HG02623 (cell line): ENCODE data around the gene TMEM217.

Experiments used
- ATAC-seq: cut with Tn5 transposase; IDR thresholded peaks from one replicate; pipeline ENCODE4 v1.9.1; 2021; ENCODE audit warnings: moderate library complexity; ENCODE audit not compliant: unreplicated experiment

The TMEM217 gene

DNA sequence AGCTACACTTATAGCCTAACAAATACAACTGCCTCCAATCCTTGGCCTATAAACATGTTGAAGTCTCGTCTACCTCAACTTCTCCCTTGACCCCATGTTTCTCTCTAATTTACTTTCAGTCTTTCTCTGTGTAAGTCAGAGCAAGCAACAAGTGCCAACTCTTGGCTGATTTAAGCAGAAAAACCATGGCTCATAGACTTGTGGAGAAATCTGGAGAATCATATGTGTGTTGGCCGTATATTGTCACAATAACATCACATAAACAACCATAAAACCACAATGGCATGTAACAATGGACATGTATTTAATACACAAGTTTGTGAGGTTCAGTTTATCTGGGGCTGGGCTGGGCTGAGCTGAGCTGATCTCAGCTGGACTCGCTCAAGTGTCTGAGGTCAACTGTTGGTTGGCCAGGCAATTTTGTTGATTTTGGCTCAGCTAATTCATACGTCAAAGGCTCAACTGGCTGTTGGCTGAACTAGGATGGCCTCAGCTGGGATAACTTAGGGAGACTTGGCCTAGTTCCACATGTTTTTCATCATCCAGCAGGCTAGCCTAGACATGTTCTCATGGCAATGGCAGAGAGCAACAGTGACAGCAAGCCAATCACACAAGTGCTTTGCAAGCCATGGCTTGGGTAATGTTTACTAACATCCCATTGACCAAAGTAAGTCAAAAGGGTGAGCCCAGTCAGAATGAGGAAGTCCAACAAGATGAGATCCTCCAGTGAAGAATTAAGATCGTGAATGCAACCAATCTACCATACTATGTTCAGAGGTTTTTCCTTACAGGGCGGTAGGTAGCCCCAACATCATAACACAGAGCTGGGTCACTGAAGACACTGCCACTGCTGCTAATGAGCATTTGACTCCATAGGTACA lies 13.3 kb downstream of the TMEM217 start:
- no peak for ATAC-seq

DNA sequence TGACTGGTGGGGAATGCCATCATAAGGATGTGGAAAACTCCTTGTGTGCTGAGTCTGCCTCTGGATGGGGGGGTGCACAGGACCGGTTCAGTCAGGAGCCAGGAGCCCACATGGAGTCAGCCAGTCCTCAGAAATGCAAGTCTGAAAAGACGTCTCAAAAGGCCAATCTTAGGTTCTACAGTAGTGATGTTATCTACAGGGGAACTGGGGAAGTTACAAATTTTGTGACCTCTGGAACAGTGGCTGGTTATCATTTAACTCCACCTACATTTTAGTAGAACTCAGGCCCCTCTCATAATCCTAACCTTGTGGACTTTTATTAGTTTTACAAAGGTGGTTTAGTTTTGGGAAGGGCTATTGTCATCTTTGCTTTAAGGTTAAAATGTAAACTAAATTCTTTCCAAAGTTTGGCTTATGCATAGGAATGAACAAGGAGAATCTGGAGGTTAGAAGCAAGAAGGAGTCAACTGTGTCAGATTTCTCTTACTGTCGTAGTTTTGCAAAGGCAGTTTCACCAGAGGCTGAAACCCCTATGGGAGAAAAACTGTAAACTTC lies 14.1 kb downstream of the TMEM217 start:
- no peak for ATAC-seq

DNA sequence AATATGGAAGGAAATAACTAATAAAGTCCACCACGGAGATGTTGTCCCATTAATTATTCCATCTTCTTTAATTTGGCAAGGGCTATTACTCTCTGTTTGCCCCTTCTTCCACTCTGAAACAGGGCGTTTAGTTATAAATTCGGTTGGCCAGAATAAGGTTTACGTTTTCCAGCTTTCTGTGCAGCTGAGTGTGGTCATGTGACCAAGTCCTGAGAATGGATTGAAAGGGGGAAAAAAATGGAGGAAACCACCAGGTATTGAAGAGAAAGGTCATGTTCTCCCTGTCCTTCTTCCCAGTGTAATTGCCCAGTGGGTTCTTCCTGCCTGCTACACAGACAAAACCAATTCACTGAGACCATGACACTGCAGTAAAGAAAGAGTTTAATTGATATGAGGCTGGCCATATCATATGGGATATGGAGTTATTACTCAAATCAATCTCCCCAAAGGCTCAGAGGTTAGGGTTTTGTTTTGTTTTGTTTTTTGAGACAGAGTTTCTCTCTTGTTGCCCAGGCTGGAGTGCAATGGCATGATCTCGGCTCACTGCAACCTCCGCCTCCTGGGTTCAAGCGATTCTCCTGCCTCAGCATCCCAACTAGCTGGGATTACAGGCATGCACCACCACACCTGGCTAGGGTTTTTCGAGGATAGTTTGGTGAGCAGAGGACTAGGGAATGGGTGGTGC lies 14.7 kb downstream of the TMEM217 start:
- ATAC-seq: no peak

DNA sequence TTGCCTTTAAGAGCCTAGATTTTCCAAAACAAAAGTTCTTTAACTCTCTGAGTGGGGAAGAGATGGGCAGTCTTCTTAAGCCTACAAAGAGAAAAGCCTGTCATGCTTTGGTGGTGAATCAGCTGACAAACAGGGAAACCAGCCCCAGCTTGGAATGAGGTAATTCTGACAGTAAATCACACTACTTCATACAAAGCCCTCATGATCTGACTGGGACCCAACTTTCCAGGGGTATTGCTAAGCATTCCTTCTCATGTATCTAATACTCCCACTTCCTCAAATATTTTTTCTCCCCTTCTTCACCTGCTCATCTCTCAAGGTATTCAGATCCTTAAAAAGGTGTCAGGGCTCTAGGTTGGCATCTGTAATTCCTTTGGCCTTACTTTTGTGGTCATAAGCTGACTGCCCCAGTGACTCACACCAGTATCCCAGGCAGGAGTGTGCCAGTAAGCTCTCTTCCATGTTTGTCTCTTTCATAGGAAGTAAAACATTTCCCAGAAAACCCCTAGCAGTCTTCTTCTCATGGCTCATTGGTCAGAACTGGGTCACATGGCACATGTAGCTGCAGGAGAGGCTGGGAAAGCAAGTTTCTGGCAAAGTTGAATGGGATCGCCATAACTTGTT lies 15.4 kb downstream of the TMEM217 start:
- no peak for ATAC-seq

DNA sequence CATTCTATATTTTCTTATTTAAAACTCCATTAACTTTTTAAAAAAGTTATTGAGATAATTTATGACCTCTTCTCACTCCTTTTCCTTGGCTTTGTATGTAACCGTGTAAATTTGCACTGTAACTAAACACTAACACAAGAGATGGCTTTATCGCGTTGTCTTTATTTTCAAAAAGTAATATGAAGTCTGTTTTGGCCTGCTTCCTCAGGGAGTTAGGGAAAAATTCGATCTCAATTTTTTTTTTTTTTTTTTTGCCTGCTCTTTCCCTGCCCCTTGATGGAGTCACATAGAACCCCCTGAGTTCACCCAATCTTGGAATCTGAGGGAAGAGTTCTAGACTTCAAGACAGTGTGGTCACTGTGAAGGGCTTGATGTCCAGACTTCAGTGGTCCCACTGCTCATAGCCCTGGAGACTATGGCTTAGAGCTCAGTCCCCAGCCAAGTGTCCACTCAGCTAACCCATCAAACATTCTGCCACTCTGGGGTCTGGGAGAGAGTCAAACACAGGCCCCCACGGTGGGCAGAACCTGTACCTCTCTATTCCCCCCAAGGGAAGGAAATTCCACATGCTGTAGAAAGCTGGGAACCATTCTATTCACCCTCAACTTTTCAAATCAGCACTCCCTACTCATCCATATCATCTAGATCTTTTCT lies 16.0 kb downstream of the TMEM217 start:
- ATAC-seq: no peak

DNA sequence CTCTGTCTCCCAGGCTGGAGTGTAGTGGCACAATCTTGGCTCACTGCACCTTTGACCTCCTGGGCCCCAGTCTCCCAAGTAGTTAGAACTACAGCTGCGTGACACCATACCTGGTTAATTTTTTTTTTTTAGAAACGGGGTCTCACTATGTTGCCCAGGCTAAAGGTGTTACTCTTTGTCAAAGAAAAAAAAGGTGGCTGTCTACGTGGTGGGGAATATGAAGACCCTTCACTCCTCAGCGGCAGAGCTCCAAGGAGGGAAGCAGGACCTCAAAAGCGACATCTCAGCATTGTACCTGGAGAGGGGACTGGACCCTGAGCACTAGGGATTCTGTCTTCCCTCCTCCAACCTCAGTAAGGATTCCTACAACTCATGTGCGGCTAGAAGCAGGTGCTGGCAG lies 16.8 kb downstream of the TMEM217 start:
- no peak for ATAC-seq

DNA sequence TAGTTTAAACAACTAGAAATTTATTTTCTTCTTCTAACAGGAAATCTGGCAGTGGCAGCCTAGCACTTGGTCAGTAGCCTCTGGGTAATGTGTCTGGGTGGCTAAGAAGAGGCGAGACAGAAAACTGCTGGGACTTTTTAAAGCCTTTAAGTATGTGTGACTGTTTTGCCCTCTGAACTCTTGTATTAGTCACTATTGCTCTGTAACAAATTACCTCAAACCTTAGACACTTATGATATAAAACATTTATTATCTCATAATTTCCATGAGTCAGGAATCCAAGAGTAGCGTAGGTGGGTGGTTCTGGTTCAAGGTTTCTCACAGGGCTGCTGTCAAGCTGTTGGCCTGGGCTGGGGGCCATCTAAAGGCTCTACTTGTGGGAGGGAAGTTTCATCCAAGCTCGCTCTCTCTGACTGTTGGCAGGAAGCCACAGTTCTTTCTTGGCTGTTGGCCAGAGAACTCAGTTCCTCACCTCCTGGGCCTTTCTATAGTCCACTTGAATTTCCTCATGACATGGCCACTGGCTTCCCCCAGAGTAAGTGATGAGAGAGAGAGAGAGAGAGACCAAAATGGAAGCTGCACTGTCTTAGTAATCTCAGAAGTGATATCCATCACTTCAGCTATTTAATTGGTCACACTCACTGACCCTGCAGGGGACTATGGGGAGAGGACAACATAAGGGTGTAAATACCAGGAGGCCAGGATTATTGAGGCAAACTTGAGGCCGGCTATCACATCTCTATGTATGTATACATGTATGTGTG lies 17.8 kb downstream of the TMEM217 start:
- ATAC-seq: no peak

DNA sequence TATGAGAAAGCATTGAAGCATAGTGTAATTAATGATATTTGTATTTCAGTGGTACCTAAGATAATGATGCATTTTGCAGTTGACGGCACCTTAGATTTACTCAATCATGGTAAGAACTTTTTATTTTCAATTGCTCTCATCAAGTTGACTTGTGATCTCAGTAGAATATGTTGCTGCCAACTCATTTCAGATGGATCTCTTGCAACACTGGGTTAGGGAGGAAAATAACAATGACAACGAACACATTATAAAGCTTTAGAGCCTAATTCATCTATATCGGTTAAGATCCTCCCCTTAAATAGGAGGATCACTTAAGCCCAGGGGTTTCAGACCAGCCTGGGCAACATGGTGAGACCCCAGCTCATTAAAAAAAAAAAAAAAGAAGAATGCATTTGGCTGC lies 18.4 kb downstream of the TMEM217 start:
- ATAC-seq: no peak

DNA sequence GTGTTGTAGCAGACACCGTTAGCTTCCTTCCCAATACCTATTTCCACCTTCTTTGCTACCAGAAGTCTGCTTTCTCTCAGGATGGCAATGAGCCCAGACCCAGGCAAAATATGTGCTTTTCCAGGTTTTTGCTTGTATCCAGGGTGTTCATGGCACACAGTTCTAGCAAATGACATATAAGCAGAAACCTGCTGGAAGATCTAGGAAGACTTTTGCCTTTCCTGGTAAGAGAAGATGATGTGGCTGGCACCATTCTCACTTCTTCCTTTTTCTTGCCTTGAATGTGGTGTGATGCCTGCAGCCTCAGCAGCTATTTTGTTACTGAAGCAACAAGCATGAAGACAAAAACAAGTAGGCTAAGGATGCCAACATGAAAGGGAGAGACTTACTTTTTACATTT lies 19.6 kb downstream of the TMEM217 start:
- no peak for ATAC-seq

DNA sequence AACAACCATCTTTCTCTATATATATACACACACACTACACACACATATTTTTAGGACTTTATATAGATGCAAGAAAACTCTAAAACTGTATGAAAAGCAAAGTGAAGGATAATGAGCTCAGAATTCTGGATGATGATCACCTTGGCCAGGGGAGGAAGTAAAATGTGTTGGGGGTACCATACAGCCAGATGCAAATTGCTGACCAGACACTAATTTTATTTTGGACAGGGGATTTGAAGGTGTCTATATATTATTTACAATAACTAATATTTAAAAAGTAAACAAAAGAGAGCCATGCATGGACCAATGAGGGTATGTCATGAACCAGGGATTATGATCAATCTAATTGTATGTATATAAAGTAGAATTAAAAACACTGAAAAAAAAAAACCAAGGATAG lies 20.2 kb downstream of the TMEM217 start:
- no peak for ATAC-seq

DNA sequence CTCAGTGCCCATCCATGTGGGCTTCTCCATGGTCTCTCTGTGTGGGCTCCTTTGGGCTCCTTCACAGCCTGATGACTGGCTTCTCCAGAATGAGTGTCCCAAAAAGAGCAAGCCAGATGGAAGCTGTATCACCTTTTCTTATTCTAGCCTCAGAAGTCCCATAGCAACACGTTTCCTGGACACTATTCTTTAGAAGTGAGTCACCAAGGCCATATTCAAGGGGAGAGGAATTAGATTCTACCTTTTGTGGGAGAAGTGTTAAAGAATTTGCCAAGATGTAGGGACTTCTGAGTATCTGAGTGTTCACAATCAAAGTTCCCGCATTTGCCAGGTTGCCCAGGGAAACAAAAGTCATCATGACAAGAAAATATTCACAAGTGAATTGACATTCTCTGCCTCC lies 21.0 kb downstream of the TMEM217 start:
- ATAC-seq: no peak

DNA sequence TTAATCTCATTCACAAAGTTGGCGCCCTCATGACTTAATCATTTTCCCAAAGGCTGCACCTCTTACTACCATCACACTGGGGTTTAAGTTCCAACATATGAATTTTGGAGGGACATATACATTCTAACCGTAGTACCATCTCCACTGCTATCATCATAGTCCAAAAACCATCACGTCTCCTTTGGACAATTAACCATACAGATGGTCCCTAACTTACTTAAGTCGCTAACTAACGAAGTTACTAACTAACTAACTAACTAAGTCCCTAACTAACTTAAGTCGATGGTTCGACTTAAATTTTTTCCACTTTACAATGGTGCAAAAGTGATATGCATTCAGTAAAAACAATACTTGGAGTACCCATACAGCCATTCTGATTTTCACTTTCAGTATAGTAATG lies 24.4 kb downstream of the TMEM217 start:
- ATAC-seq: no peak

DNA sequence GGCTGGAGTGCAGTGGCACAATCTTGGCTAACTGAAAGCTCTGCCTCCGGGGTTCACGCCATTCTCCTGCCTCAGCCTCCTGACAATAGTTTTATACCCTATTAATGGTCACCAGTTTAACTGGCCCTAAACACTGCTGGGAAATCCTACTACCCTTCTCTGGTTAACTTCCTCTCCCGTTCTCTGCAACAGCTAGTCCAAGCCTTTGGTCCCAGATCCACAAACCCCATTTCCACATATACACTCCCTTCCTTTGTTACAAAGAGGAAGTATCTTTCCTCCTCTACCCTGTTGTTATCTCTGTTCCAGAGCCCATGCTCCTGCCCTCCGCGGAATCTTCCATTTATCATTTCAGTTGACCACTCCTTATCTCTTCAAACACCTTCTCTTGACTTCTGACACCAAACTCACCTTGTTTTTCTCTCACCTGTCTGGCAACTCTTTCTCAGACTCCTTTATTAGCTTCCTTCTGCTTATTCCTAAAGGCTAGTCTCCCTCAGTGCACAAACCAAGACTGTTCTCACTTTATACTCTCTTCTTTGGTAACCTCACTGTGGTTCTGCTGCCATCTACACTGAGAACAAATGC lies 25.4 kb downstream of the TMEM217 start:
- ATAC-seq: no peak

DNA sequence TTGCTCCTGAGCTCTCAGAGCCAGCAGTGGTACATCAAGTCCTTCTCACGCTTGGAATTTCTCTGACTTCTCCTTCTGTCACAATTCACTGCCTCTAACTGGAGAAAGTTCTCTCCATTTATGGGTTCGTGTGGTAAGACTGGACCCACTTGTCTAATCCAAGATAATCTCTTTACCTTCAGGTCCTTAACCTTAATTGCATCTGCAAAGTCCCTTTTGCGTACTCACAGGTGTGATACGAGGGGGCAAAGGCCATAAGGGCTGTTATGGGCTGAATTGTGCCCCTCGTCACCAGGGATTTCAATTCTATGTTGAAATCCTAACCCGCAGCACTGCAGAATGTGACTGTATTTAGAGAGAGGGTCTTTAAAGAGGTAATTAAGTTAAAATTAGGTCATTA lies 27.8 kb downstream of the TMEM217 start:
- no peak for ATAC-seq

DNA sequence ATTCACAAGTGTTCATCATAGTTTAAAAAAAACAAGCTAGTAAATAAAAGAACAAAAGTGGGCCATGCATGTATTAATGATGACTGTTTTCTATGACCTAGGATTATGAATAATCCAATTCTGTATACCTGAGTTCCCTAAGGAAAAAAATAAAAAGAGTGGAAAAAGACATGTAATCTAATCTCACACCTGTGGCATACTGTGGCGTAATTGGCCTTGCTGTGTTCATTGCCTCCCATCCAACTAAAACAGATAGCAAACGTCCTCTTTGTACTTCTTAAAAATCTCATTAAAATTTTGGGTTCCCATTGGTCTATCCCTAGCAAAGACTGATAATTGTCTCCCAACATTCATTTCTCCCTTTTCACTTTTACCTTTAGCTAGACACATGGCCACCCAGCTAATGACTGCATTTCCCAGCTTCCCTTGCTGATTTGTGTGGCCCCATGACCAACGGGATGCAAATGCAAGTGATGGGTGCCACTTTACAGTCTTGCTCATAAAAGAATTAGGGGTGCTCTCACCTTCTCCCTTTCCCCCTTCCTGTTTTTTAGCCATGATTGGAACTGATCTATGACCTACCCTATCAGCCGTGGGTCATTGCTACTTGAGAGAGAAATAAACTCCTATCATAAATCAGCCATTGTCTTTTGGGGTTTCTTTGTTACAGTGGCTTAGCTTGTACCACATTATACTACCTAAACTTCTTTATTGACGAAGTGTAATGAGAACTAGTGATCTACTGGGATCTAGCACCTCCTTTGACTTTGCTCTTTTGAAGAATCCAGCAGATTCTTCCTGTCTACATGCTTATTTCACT lies 32.4 kb downstream of the TMEM217 start:
- ATAC-seq: no peak

DNA sequence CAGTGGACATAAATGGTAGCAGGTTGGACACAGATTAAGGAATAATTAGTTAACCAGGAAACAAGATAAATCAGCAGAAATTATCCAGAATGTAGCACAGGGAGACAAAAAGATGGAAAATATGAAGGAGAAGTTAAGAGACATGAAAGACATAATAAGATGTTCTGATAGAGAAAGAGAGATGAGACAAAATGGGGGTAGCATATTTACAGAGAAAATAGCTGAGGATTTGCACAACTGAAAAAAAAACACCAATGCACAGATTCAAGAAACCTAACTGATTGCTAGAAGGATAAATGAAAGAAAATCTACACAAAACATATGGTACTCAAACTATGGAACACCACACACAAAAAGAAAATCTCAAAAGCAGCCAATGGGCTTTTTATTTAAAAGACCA lies 35.0 kb downstream of the TMEM217 start:
- ATAC-seq: no peak

DNA sequence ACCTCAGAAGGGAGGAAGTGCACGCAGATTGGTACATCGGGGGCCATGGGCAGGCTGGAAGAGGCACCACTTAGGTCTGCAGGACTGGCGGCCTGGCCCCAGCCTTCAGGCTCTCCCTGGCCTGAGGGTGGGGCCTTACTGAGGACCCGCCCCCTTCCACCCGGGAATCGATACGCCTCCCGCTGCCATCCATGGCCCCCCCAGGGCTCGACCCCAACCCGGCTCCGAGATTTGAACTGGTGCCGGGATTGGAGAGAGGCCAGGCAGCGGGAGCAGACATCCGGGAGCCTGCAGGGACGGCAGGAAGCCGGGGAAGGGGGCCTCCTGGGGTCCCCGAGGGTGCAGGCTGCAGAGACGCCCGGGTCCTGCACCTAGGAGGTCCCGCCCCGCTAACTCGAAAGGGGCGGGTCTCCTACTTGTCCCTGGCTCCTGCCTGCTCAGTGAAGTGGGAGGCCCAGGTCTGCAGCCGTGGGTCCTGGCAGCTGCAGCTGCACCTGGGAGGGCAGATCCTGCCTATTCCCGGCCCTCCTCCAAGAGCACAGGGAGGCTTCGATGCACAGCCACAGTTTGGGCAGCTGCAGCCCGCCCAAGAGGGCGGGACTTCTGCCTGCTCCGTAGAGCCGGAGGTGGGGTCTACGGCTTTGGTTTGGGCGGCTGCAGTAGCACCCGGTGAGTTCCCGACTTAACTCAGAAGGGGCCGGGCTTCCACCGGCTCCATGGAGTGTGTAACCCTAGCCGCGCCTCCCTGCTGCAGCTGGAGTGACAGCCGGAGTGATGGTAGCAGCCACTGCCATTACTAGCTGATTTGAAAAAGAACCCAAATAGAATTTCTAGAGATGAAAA lies 35.6 kb downstream of the TMEM217 start:
- peak; percentile 79 for ATAC-seq

DNA sequence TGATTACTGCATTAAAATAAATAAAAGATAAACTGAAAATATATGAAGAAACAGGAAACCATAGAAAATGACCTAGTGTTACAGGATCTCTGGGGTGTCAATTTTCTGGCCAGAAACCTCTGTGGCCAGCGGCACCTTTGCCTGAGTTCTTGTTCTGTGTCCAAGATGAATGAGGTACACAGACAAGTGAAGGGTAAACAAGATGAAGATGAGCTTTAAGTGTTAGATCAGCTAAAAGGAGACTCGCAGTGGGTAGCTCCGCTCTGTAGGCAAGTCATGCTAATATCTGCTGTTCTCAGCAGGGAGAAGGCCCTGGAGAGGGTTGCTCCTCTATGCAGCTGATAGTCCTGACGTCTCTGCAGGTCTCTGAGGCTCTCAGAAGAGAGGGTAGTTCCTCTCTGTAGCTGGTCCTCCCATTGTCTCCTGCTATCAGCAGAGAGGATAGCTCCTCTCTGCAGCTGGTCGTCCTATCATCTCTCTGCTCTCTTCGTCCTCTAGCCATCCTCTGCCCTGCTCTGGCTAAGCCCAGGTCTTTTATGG lies 36.3 kb downstream of the TMEM217 start:
- ATAC-seq: no peak
